GM12865 (cell line): ENCODE data around the gene GFRA3.

Experiments
- DNase-seq: peaks from one replicate; pipeline ENCODE4 v3.0.0; 2010; ENCODE audit warnings: low read depth
- H3K4me3 ChIP-seq: 2 replicates; pipeline ENCODE4 v1.5.1; 2011; ENCODE audit warnings: mild to moderate bottlenecking, low read depth, low read length, control low read depth
- CTCF ChIP-seq: IDR thresholded peaks from 2 replicates; pipeline ENCODE4 v1.5.1; 2011; ENCODE audit warnings: low read length, control low read depth, low read depth, inconsistent platforms; ENCODE audit not compliant: insufficient read depth; ENCODE audit errors: missing control alignments

Gene GFRA3

GRCh38 chr5:138210985-138211384 is 63.4 kb downstream of the GFRA3 start:
- DNase-seq, result no peak
- H3K4me3 ChIP-seq, result no peak overlapping the region
- TF ChIP-seq CTCF, result no peak
